ENCODE data around the gene IFNGR2.

DNA sequence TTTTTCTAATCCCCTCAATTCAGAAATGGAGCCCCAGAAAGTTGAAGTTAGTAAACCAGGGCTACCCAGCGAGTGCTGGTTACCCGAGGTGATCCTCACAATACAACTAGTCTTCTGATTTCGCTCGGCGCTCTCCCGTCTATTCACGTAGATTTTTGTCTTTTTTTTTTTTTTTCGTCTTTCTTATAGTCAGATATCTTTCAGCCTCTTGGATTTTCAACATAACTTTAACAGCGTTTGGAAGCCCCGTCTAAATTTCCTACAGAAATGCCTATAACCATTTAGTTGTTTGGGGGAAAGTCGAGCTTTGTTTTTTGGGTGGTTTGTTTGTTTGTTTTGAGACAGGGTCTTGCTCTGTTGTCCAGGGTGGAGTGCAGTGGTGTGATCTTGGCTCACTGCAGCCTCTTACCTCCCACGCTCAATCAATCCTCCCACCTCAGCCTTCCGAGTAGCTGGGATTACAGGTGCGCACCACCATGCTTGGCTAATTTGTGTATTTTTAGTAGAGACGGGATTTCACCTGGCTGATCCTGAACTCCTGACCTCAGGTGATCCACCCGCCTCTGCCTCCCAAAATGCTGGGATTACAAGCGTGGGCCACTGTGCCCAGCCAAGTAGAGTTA lies 77.4 kb downstream of the IFNGR2 start:
- TF ChIP-seq GATA2 (IDR thresholded peaks at IDR 0.05; ENCODE audit: insufficient read depth, insufficient read length, low read depth, low read length) (no peak), POLR2A (IDR thresholded peaks at IDR 0.05; ENCODE audit: low read depth, low read length) (no peak), JUN (IDR thresholded peaks at IDR 0.05; ENCODE audit: borderline replicate concordance, insufficient read depth, insufficient read length, low read depth) (no peak)

All from endothelial cell of umbilical vein (primary cell).